Hematopoietic multipotent progenitor cell treated with erythropoietin and hydrocortisone succinate and interleukin-3 and kit ligand, for 17 days (in vitro differentiated cells): ENCODE results near the gene RBM27.
"Not testable (repeated sequence)": the region's sequence is repeated elsewhere in the genome, so short reads cannot be mapped to it uniquely, and the experiment has no call there.

Experiments
- DNase-seq: peaks from one replicate; pipeline ENCODE4 v3.0.0-alpha.2; 2015; ENCODE audit warnings: low spot score

Gene RBM27

DNA sequence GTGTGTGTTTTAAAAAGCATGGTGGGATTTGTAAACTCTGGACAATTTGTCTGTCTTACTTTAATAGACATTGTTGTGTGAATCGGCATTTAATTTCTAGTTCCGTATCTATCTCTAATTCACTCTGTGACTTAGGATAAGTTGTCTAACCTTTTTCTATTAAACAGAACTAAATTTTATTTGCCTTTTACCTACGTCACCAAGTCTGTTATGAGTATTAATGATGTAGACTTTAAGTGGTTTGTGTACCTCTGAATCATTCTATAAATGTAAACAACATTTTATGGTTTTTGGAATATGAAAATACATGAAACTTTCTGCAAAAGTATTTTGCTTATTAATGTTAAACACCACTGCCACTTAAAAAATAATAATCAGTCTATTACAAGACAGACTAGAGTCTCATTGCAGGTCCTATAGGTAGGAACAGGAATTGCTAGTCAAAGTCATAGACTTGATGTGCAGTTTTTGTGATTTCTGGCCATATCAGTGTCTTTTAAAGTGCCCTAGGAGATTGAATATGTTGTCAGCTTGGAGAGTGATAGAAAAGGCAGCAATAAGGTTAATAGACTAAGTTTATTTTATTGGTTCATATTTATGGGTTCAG is 5.6 kb downstream of the RBM27 start:
- no peak for DNase-seq

DNA sequence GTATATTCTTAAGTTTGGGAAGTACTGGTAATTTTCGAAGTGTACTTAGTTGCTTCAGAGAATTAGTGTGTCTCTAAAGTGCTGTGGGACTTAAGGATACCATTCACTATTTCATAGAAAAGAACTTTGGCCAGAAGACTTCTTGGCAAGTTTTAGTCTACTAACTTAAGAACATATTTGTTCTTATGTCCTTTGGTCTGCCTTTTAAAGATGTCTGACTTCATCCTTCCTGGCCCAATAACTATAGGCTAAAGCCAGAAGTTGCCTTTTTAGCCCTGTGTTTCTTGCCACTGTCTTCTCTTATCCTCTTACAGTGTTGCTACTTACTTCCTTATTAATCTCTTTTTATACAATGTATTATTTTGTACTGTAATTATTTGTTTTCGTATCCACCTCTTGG is 6.3 kb downstream of the RBM27 start:
- no peak for DNase-seq

DNA sequence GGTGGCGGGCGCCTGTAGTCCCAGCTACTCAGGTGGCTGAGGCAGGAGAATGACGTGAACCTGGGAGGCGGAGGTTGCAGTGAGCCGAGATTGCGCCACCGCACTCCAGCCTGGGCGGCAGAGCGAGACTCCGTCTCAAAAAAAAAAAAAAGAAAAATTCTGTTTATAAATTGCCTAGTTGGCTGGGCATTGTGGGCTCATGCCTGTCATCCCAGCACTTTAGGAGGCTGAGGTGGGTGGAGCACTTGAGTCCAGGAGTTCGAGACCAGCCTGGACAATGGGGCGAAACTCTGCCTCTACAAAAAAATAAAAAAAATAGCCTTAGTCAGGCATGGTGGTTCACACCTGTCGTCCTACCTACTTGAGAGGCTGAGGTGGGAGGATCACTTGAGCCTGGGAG is 7.4 kb downstream of the RBM27 start:
- DNase-seq: not testable (repeated sequence)

GRCh38 chr5:146213210-146213826 is 9.9 kb downstream of the RBM27 start:
- DNase-seq: no peak

DNA sequence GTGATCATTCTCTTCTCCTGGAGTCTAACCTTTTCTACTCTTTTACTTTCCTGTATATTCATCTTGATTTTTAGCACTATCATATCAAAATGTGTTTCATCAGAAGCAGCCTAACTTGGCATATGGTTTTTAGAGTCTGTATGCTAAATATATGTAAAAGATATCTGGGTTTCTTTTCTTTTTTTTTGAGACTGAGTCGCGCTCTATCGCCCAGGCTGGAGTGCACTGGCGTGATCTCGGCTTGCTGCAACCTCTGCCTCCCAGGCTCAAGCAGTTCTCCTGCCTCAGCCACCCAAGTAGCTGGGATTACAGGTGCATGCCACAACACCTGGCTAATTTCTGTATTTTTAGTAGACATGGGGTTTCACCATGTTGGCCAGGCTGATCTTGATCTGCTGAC is 11.5 kb downstream of the RBM27 start:
- not testable (repeated sequence) for DNase-seq

DNA sequence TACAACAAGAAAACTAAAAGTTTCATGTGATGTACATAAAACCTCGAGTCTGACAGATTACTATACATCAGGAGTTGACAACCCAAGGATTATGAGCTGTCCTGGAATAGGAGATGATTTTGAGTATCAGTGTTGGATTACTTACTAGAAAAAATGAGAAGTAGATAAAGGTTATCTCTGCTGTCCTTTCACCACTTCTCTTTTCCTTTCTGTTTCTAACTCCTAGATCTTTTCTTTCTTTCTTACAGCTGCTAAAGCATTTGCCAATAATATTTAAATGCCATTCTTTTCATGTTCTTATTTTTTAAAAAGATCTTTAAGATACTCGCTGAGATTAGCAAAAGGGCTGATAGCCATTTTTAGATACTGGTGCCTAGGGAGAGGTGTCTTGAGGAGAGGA is 14.8 kb downstream of the RBM27 start:
- no peak for DNase-seq

GRCh38 chr5:146219243-146219642 is 15.8 kb downstream of the RBM27 start:
- no peak for DNase-seq

DNA sequence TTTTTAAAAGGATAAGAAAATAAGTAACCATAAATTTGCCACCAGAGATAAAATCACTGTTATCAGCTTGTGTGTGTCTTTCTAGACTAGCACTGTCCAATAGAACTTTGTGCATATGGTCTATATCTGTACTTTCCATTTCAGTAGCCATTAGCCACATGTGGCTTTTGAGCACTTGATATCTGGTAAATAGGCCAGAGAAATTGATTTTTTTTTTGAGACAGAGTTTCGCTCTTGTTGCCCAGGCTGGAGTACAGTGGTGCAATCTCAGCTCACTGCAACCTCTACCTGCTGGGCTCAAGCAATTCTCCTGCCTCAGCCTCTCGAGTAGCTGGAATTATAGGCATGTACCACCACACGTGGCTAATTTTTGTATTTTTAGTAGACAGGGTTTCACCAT is 17.8 kb downstream of the RBM27 start:
- no peak for DNase-seq

- DNase-seq: no peak
Observed at GRCh38 chr5:146222005-146222404, 18.6 kb downstream of the RBM27 start.

DNA sequence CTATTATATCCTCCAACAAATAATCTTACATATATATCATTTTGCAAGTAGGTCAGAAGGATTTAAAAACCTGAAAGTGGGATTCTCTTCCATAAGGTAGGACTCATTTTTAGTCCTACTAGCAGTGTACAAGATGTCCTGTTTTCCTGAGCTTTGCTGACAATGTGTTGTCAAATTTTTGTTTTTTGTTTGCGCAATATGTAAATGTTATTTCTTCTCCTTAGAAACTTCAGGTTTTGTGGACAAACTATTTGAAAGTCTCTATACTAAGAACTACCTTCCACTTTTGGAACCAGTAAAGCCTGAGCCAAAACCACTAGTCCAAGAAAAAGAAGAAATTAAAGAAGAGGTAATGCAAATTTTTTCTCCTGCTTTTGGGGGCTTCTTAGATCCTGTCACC is 19.8 kb downstream of the RBM27 start:
- DNase-seq: no peak

DNA sequence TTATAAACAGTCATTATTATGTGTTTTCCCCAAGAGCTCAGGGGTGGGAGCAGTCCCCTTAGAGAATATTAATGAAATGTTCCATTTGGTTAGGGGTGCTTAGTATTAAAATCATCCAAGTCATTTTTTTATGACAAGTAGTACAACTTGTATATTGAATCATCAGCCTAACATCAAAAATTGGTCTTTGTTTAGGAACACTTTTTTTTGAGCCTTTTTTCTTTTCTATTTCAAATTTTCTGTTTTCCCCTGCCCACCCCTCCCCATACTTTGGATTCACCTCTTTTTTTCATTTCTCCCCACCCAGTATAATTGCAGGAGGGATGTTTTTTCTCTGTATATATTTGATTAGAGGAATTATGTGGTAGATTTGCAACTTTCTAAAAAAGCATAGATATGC is 25.8 kb downstream of the RBM27 start:
- no peak for DNase-seq

- no peak for DNase-seq
Observed at GRCh38 chr5:146232223-146232622, 28.8 kb downstream of the RBM27 start.

GRCh38 chr5:146233441-146233840 is 30.0 kb downstream of the RBM27 start:
- DNase-seq: no peak

- DNase-seq: no peak
Observed at GRCh38 chr5:146238973-146239372, 35.6 kb downstream of the RBM27 start.

DNA sequence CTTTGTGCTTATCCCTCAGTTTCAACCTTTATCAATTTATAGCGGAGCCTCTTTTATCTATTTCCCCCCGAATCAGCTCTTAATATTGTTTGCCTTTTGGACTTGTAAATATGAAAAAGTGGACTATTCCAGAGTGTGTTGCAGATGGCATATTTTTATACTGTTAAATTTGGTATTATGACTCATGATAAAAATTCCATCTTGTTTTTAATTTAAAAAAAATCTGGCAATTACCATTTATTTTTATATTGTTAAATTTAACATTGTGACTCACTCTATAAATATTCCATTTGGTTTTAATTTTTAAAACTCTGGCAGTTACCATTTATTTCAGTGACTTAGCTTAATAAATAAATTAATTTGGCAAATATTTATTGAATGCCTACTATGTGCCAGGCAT is 37.5 kb downstream of the RBM27 start:
- no peak for DNase-seq

DNA sequence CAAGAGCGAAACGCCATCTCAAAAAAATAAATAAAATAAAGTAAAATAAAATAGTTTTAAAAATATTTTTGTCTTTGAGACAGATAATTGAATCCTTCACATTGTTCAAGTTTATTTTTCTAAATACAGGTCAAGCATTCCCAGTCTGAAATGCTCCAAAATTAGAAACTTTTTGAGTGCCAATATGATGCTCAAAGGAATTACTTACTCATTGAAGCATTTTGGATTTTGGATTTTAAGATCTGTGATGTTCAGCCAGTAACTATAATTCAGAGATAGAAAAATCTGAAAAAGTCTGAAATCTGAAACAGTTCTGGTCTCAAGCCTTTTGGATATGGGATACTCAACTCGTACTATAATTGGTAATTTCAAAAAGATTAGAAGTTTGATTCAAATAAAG is 39.8 kb downstream of the RBM27 start:
- no peak for DNase-seq

DNA sequence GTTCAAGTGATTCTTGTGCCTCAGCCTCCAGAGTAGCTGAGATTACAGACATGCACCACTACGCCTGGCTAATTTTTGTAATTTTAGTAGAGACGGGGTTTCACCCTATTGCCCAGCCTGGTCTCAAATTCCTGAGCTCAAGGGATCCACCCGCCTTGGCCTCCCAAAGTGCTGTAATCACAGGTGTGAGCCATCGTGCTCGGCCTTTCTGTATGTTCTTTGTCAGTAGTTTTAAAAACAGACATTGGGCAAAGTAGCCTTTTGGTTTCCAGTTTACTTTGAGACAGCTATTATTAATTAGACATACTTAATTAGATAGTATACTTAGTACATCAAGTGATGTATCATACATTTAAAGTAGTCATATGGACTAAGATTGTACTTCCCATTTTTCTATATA is 45.2 kb downstream of the RBM27 start:
- DNase-seq: no peak

GRCh38 chr5:146249801-146250200 is 46.4 kb downstream of the RBM27 start:
- no peak for DNase-seq
